ENCODE measurements around the gene BANP.

DNA sequence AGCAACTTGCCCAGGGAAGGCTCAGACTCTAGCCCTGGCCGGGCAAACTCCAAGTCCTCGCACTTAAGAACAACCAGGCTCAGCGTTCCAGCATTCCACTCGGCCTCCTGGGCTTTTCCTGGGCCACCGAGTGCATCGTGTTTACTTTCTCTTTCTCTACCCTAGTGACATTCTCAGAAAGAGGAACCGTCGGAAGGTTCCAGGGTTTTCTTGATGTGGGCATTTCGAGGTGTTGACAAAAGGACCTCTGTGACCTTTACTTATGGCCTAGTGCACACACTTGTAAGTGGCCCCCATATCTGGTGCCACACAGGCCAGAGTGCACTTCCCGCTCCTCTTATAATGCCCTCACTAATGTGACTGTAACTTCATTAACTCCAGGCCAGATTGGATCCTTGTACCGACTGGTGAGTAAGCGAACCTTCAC, 3.1 kb upstream of the BANP start:
- TF ChIP-seq, protein P1, sequence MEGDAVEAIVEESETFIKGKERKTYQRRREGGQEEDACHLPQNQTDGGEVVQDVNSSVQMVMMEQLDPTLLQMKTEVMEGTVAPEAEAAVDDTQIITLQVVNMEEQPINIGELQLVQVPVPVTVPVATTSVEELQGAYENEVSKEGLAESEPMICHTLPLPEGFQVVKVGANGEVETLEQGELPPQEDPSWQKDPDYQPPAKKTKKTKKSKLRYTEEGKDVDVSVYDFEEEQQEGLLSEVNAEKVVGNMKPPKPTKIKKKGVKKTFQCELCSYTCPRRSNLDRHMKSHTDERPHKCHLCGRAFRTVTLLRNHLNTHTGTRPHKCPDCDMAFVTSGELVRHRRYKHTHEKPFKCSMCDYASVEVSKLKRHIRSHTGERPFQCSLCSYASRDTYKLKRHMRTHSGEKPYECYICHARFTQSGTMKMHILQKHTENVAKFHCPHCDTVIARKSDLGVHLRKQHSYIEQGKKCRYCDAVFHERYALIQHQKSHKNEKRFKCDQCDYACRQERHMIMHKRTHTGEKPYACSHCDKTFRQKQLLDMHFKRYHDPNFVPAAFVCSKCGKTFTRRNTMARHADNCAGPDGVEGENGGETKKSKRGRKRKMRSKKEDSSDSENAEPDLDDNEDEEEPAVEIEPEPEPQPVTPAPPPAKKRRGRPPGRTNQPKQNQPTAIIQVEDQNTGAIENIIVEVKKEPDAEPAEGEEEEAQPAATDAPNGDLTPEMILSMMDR (IDR thresholded peaks at IDR 0.05) = no peak
- no peak for TF ChIP-seq POLR2A (IDR thresholded peaks at IDR 0.05)
